HepG2 (cell line): ENCODE data around the gene RNMT. TPM values are rescaled to one million over a fixed set of nuclear protein-coding genes. Genes with fewer than 3 reads are reported as not detected.

Experiments used
- DNMT3B ChIP-seq: conservative IDR thresholded peaks from 2 replicates; pipeline ENCODE4 v1.6.1; 2016; ENCODE audit warnings: missing biosample characterization, control low read depth
- ERF ChIP-seq: IDR thresholded peaks from 2 replicates; pipeline ENCODE4 v1.6.1; 2018; ENCODE audit warnings: missing biosample characterization, missing genetic modification reagents
- JUN ChIP-seq: sonication (generic); formaldehyde crosslinking; IDR thresholded peaks from 2 replicates; pipeline ENCODE4 v1.4.0; 2020; ENCODE audit warnings: mild to moderate bottlenecking, missing genetic modification reagents
- MBD4 ChIP-seq: IDR thresholded peaks from 2 replicates; pipeline ENCODE4 v1.6.1; 2012; ENCODE audit warnings: low read length, inconsistent platforms, borderline replicate concordance
- MIER3 ChIP-seq: IDR thresholded peaks from 2 replicates; pipeline ENCODE4 v1.6.1; 2016; ENCODE audit warnings: missing compliant biosample characterization, borderline replicate concordance
- MZF1 ChIP-seq: sonication (generic); formaldehyde crosslinking; IDR thresholded peaks from 2 replicates; pipeline ENCODE4 v1.8.1; 2023; ENCODE audit warnings: mild to moderate bottlenecking, missing genetic modification reagents, borderline replicate concordance
- NFE2L2 ChIP-seq: fragments of 150-350 bp; IDR thresholded peaks from 2 replicates; pipeline ENCODE4 v1.6.1; 2014; ENCODE audit warnings: low read length
- PPARG ChIP-seq: conservative IDR thresholded peaks from 2 replicates; pipeline ENCODE4 v1.6.1; 2016; ENCODE audit warnings: missing biosample characterization, missing genetic modification reagents
- SRF ChIP-seq: IDR thresholded peaks from 2 replicates; pipeline ENCODE4 v1.6.1; 2011; ENCODE audit warnings: mild to moderate bottlenecking, low read depth, low read length, moderate library complexity
- SSRP1 ChIP-seq: IDR thresholded peaks from 2 replicates; pipeline ENCODE4 v1.6.1; 2016; ENCODE audit warnings: control low read depth
- THAP11 ChIP-seq: IDR thresholded peaks from 2 replicates; pipeline ENCODE4 v1.6.1; 2016; ENCODE audit warnings: missing biosample characterization, missing genetic modification reagents
- TOPORS ChIP-seq: sonication (generic); formaldehyde crosslinking; IDR thresholded peaks from 2 replicates; pipeline ENCODE4 v1.8.0; 2023; ENCODE audit warnings: mild to moderate bottlenecking, missing genetic modification reagents
- YEATS2 ChIP-seq: sonication (generic); formaldehyde crosslinking; IDR thresholded peaks from 2 replicates; pipeline ENCODE4 v1.4.0; 2020; ENCODE audit warnings: missing genetic modification reagents, borderline replicate concordance
- ZMYM3 ChIP-seq: sonication (generic); formaldehyde crosslinking; IDR thresholded peaks from 2 replicates; pipeline ENCODE4 v1.5.1; 2020; ENCODE audit warnings: mild to moderate bottlenecking, missing genetic modification reagents
- ZNF274 ChIP-seq: sonication (generic); formaldehyde crosslinking; IDR thresholded peaks from 2 replicates; pipeline ENCODE4 v1.5.1; 2020; ENCODE audit warnings: mild to moderate bottlenecking, missing genetic modification reagents
- ZNF567 ChIP-seq: sonication (generic); formaldehyde crosslinking; IDR thresholded peaks from 2 replicates; pipeline ENCODE4 v1.8.1; 2023; ENCODE audit warnings: mild to moderate bottlenecking, missing genetic modification reagents, borderline replicate concordance
- ZZZ3 ChIP-seq: sonication (generic); formaldehyde crosslinking; IDR thresholded peaks from 2 replicates; pipeline ENCODE4 v1.4.0; 2020; ENCODE audit warnings: missing genetic modification reagents, mild to moderate bottlenecking, borderline replicate concordance
- polyA plus RNA-seq, 8 experiments: library from polyadenylated mRNA; depleted of rRNA in 3 of 8; stranded (reverse) in 7 of 8; unstranded in 1 of 8; fragments of >200 nt; fragmentation: Illumina TruSeq in 4 of 8; extraction: Trizol in 4 of 8; gene quantifications; 2 replicates each; pipeline versions ENCODE4 v1.2.1 to v1.2.3, GENCODE V29; 2011 to 2016; ENCODE audit warnings: low read depth in 4 of 8, missing spikeins in 1 of 8, mixed read lengths in 1 of 8; ENCODE audit not compliant: insufficient read depth in 1 of 8
- total RNA-seq, 5 experiments: library from RNA; depleted of rRNA; stranded (reverse); fragments of >200 nt; fragmentation: Illumina TruSeq; extraction: Trizol; gene quantifications; 2 replicates each; pipeline ENCODE4 v1.2.3, GENCODE V29; 2016; ENCODE audit warnings: low read depth in 1 of 5
- TF ChIP-seq, protein P1 (sequence below): sonication (generic); formaldehyde crosslinking; IDR thresholded peaks from 2 replicates; pipeline ENCODE4 v1.5.0; 2020; ENCODE audit warnings: missing genetic modification reagents, mild to moderate bottlenecking, borderline replicate concordance
- TF ChIP-seq, protein P2 (sequence below): sonication (generic); formaldehyde crosslinking; IDR thresholded peaks from one replicate; pipeline ENCODE4 v1.5.1; 2020; ENCODE audit warnings: mild to moderate bottlenecking, missing genetic modification reagents; ENCODE audit errors: not compliant biosample characterization
- TF ChIP-seq, protein P3 (sequence below): sonication (generic); formaldehyde crosslinking; IDR thresholded peaks from 2 replicates; pipeline ENCODE4 v1.5.1; 2020; ENCODE audit warnings: mild to moderate bottlenecking, moderate library complexity, missing genetic modification reagents

The RNMT gene
- total and polyA plus RNA-seq, 2 of the 13 experiments (the other 11 are each of a cell fraction or from before 2014, with no cell fraction given), result 22.9 to 24.4 TPM

DNA sequence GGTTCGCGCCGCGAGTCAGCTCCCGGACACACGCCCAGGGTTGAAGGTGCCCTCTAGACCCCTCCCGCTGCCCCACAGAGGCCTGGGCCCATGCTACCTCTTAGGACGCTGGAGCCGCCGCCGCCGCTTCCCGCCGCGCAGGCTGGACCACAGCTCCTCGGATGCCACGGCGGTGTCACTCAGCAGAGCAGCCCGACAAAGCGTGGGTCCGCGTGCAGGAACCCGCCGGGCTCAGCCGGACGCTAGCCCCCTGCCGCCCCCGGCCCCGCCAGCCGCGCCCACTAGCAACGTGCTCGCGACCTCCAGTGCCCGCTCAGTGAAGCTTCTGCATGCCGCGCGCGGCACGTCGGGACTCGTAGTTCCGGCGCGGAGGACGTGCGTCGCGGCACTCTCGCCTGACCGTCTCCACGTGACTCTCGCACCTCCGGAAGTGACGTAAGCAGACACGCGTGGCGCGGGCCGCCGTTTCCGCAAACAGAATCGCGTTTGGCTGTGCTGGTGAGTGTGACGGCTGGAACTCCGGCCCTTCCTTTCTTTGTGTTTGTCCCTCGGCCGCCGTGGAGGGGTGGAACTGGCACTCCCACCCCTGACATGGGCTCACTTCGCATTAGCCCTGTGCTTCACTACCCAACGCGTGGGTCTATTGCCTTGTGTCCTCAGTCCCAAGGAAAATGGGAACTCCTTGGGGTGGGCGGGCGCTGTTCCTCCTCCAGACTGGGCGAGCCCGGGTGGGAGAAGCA lies at the start of gene RNMT, which contains the start of gene FAM210A (continued):
- TF ChIP-seq MBD4 (no peak), JUN (CRISPR knock-in tag) (no peak; the same call in 1 of the 2 replicates), MZF1 (CRISPR knock-in tag) (no peak), THAP11 (peak; percentile 100), DNMT3B (no peak), ZNF567 (CRISPR knock-in tag) (0 out of 2 replicates have a peak, but pooled peaks have one; percentile 90), SSRP1 (CRISPR knock-in tag) (no peak), NFE2L2 (no peak), ERF (CRISPR knock-in tag) (peak; percentile 97), ZMYM3 (CRISPR knock-in tag) (no peak), TOPORS (CRISPR knock-in tag) (peak; percentile 80), SRF (no peak), YEATS2 (CRISPR knock-in tag) (peak; percentile 93), MIER3 (CRISPR knock-in tag) (peak; percentile 68; the same call in 1 of the 2 replicates), PPARG (CRISPR knock-in tag) (no peak), ZZZ3 (CRISPR knock-in tag) (peak; percentile 88; the same call in 1 of the 2 replicates), ZNF274 (peak; percentile 68; the same call in 1 of the 2 replicates)
- TF ChIP-seq, protein P1, sequence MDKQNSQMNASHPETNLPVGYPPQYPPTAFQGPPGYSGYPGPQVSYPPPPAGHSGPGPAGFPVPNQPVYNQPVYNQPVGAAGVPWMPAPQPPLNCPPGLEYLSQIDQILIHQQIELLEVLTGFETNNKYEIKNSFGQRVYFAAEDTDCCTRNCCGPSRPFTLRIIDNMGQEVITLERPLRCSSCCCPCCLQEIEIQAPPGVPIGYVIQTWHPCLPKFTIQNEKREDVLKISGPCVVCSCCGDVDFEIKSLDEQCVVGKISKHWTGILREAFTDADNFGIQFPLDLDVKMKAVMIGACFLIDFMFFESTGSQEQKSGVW (CRISPR knock-in tag), result no peak
- TF ChIP-seq, protein P2, sequence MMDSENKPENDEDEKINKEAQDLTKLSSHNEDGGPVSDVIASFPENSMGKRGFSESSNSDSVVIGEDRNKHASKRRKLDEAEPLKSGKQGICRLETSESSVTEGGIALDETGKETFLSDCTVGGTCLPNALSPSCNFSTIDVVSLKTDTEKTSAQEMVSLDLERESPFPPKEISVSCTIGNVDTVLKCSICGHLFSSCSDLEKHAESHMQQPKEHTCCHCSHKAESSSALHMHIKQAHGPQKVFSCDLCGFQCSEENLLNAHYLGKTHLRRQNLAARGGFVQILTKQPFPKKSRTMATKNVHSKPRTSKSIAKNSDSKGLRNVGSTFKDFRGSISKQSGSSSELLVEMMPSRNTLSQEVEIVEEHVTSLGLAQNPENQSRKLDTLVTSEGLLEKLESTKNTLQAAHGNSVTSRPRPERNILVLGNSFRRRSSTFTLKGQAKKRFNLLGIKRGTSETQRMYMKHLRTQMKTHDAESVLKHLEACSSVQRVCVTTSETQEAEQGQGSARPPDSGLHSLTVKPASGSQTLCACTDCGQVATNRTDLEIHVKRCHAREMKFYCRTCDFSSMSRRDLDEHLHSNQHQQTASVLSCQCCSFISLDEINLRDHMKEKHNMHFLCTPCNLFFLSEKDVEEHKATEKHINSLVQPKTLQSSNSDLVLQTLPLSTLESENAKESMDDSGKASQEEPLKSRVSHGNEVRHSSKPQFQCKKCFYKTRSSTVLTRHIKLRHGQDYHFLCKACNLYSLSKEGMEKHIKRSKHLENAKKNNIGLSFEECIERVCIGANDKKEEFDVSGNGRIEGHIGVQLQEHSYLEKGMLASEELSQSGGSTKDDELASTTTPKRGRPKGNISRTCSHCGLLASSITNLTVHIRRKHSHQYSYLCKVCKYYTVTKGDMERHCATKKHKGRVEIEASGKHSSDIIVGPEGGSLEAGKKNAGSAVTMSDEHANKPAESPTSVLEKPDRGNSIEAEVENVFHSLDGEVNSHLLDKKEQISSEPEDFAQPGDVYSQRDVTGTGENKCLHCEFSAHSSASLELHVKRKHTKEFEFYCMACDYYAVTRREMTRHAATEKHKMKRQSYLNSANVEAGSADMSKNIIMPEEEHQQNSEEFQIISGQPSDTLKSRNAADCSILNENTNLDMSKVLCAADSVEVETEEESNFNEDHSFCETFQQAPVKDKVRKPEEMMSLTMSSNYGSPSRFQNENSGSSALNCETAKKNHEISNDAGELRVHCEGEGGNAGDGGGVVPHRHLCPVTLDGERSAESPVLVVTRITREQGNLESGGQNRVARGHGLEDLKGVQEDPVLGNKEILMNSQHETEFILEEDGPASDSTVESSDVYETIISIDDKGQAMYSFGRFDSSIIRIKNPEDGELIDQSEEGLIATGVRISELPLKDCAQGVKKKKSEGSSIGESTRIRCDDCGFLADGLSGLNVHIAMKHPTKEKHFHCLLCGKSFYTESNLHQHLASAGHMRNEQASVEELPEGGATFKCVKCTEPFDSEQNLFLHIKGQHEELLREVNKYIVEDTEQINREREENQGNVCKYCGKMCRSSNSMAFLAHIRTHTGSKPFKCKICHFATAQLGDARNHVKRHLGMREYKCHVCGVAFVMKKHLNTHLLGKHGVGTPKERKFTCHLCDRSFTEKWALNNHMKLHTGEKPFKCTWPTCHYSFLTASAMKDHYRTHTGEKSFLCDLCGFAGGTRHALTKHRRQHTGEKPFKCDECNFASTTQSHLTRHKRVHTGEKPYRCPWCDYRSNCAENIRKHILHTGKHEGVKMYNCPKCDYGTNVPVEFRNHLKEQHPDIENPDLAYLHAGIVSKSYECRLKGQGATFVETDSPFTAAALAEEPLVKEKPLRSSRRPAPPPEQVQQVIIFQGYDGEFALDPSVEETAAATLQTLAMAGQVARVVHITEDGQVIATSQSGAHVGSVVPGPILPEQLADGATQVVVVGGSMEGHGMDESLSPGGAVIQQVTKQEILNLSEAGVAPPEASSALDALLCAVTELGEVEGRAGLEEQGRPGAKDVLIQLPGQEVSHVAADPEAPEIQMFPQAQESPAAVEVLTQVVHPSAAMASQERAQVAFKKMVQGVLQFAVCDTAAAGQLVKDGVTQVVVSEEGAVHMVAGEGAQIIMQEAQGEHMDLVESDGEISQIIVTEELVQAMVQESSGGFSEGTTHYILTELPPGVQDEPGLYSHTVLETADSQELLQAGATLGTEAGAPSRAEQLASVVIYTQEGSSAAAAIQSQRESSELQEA, result peak; percentile 23
- TF ChIP-seq, protein P3, sequence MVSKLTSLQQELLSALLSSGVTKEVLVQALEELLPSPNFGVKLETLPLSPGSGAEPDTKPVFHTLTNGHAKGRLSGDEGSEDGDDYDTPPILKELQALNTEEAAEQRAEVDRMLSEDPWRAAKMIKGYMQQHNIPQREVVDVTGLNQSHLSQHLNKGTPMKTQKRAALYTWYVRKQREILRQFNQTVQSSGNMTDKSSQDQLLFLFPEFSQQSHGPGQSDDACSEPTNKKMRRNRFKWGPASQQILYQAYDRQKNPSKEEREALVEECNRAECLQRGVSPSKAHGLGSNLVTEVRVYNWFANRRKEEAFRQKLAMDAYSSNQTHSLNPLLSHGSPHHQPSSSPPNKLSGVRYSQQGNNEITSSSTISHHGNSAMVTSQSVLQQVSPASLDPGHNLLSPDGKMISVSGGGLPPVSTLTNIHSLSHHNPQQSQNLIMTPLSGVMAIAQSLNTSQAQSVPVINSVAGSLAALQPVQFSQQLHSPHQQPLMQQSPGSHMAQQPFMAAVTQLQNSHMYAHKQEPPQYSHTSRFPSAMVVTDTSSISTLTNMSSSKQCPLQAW (CRISPR knock-in tag), result peak; percentile 85; the same call in 1 of the 2 replicates
